ENCODE measurements around the gene GNPNAT1. TPM values are rescaled to one million over a fixed set of nuclear protein-coding genes. Genes with fewer than 3 reads are reported as not detected.

GNPNAT1 gene
- total RNA-seq, 2 experiments from 2014 or later, result 15.5 to 29.3 TPM

- no peak overlapping the region for H3K4me2 ChIP-seq (ENCODE audit: low read length)
- H3K27ac ChIP-seq (ENCODE audit: low read depth, low read length, poor library complexity, severe bottlenecking), result no peak overlapping the region
- H2AFZ ChIP-seq (ENCODE audit: low read length), result no peak overlapping the region
- ChIA-PET CTCF (ENCODE audit: unreplicated experiment) (no interaction called here), POLR2A (interaction anchor here (0.6 to 1.3 kb wide), 10 partner anchors 8 to 658 kb away, joined by 3 to 7 read pairs (median 4); no protein-coding TSS in a partner anchor)
- no peaks in the 10 kb centered on the region for H3K4me1 ChIP-seq (ENCODE audit: insufficient read depth, low read length, poor library complexity, severe bottlenecking)
- DNase-seq (ENCODE audit: low spot score), result no peak
- no TSS peak for BruUV-seq (replicated peaks)
- no peak overlapping the region for H3K4me3 ChIP-seq (ENCODE audit: low read depth, low read length, poor library complexity, severe bottlenecking)
- H3K9me2 ChIP-seq (ENCODE audit: insufficient read depth, low read length), result no peaks in the 10 kb centered on the region
- H3K79me2 ChIP-seq (ENCODE audit: insufficient read depth, low read depth, low read length), result no peaks in the 10 kb centered on the region
- TF ChIP-seq CTCF (conservative IDR thresholded peaks at IDR 0.05; ENCODE audit: low read length) (no peak), EZH2phosphoT487 (IDR thresholded peaks at IDR 0.05; ENCODE audit: borderline replicate concordance, low read depth, low read length) (no peak)
- intact Hi-C loops (cut with micrococcal nuclease; ENCODE audit: unreplicated experiment), result no loop called here
- no peaks in the 10 kb centered on the region for H4K20me1 ChIP-seq (ENCODE audit: insufficient read depth, low read length)
- no peaks in the 10 kb centered on the region for H3K36me3 ChIP-seq (ENCODE audit: insufficient read depth, low read length)
- no peaks in the 10 kb centered on the region for H3K9me3 ChIP-seq (ENCODE audit: low read length)
Observed at GRCh38 chr14:52834440-52834842, 43.0 kb upstream of the GNPNAT1 start.

- CTCF ChIA-PET (ENCODE audit: unreplicated experiment), result no interaction called here
- no peak overlapping the region for H2AFZ ChIP-seq (ENCODE audit: low read length)
Observed at GRCh38 chr14:52833891-52834290, 42.5 kb upstream of the GNPNAT1 start.

More at GRCh38 chr14:52833891-52834290, 42.5 kb upstream of the GNPNAT1 start:
- H3K9me2 ChIP-seq (ENCODE audit: insufficient read depth, low read length), result no peaks in the 10 kb centered on the region
- POLR2A ChIA-PET, result interaction anchor here (0.6 to 1.3 kb wide), 6 partner anchors 8 to 657 kb away, joined by 3 to 7 read pairs (median 4); no protein-coding TSS in a partner anchor
- H3K36me3 ChIP-seq (ENCODE audit: insufficient read depth, low read length), result no peaks in the 10 kb centered on the region
- no TSS peak for BruUV-seq (replicated peaks)
- no peak for DNase-seq (ENCODE audit: low spot score)
- no peak overlapping the region for H3K4me2 ChIP-seq (ENCODE audit: low read length)
- H4K20me1 ChIP-seq (ENCODE audit: insufficient read depth, low read length), result no peaks in the 10 kb centered on the region
- no peaks in the 10 kb centered on the region for H3K4me1 ChIP-seq (ENCODE audit: insufficient read depth, low read length, poor library complexity, severe bottlenecking)
- TF ChIP-seq CTCF (conservative IDR thresholded peaks at IDR 0.05; ENCODE audit: low read length), result no peak
- no peak for TF ChIP-seq EZH2phosphoT487 (IDR thresholded peaks at IDR 0.05; ENCODE audit: borderline replicate concordance, low read depth, low read length)
- no peak overlapping the region for H3K27ac ChIP-seq (ENCODE audit: low read depth, low read length, poor library complexity, severe bottlenecking)
- intact Hi-C loops (cut with micrococcal nuclease; ENCODE audit: unreplicated experiment), result no loop called here
- no peaks in the 10 kb centered on the region for H3K9me3 ChIP-seq (ENCODE audit: low read length)
- no peak overlapping the region for H3K4me3 ChIP-seq (ENCODE audit: low read depth, low read length, poor library complexity, severe bottlenecking)
- no peaks in the 10 kb centered on the region for H3K79me2 ChIP-seq (ENCODE audit: insufficient read depth, low read depth, low read length)
